Suppressor macrophage (primary cell): Measurements from ENCODE around the gene SSH2.
"Not testable (repeated sequence)": the region's sequence is repeated elsewhere in the genome, so short reads cannot be mapped to it uniquely, and the experiment has no call there.

Experiments
- DNase-seq, 4 experiments: peaks; one replicate each; pipeline ENCODE4 v3.0.0-alpha.2; 2020 to 2022

SSH2 gene

DNA sequence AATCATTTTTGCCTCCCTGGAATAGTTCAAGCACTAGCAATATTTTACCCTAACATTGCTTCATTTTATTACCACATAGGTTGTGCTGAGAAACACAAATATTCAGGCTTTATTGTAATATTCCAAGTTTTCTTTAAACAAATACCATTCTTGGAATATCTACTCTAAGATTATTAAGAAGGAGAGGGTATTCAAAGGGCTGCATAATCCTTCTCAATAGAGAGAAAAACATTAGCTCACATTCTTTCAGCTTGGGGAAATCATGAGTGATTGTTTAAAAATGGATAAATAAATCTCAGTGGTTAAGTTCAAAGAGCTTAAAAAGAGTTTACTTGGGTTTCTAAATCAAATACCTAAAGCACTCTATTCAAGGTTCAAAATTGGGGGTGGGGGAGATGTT lies 195.4 kb downstream of the SSH2 start:
- no peak for DNase-seq

DNA sequence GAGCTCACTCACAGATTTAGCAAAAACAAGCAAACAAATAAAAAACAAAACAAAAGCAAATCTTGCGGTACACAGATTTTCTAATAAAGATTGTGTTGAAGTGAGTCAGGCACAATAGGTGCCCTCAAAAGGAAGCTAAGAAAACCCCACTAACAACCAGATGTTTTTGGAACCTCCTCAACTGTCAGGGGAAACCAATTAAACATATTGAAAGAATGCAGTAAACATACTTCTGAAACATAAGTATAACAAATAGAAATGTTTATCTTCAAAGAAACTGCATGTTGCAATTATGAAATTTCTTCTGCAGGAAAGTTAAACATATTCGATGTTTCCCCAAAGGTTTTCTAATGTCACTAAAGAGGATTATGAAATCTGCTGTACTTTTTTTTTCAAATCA lies 196.9 kb downstream of the SSH2 start:
- no peak for DNase-seq

DNA sequence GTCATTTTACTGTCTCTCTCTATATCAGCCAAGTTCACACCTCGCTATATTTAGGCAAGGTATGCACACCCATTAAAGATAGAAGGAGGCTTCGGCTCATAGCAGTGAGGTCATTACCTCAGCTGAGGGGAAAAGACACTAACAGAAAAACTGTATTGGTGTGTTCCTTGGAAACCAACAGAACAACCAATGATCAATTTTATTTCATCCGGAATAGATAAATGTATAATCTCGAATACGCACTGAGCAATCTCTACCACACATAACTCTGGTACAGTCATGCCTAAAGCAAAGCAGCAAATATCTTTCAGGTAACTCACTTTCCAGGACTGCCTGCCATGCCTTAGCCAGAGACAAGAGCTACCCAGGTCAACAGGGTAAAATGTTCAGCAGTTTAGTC lies 197.4 kb downstream of the SSH2 start:
- no peak for DNase-seq

DNA sequence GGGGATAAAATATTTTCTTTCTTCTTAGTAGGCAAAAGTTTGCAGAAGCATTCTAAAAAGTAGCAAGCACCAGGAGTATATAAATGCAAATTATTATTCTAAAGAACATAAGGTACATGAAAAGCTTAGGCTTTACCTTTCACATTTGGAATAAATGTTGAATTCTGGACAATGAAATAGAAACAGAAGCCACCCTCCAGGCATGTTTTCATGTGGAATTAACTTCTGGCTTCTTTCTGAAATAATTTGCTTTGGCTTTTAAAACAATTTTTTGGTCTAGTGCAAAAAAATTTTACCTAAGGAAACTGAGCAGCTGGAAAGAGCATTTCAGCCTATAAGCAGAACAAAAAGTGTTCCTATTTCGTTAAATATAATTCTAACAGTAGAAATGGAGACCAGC lies 197.8 kb downstream of the SSH2 start:
- DNase-seq = no peak

DNA sequence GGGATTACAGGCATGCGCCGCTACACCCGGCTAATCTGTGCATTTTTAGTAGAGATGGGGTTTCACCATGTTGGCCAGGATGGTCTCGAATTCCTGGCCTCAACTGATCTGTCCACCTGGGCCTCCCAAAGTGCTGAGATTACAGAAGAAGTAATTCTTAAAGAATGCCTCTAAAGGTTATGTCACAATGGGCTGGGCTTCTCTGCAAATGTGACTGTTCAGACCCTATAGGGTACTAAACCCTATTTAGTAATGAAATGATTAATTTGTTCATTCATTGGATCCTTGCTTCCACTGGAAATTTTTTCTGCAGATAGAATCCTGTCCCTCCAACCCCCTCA lies 198.5 kb downstream of the SSH2 start:
- no peak for DNase-seq

DNA sequence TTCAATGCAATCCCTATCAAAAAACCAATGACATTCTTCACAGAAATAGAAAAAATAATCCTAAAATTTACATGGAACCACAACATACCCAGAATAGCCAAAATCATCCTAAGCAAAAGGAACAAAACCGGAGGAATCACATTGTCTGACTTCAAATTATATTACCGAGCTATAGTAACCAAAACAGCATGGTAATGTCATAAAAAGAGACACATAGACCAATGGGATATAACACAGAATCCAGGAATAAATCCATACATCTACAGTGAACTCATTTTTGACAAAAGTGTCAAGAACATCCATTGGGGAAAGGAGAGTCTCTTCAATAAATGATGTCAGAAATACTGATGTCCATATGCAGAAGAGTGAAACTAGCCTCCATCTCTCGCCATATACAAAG lies 201.5 kb downstream of the SSH2 start:
- DNase-seq = no peak

DNA sequence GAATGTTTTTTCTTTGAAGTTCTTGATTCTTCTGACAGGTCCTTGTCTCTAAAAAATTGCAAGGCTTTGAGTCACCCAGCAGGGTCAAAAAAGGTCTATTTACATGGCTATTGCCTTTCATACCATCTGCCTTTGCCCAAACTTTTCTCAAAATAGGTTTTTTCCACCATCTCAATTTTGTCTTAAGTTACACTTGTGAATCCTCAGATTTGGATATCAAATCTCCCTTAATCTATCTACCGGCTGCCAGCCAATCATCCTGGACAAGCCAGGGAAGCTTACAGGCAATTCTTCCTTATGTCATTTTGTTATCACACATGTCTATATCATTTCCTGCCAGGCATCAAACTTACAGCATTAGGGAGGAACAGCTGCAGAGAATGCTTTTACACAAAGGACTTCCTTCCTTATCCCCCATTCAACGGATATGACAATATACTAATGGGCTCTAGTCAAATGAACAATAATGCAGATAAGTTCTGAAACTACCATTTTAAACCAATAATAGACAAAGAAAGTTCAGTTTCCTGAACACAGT lies 203.2 kb downstream of the SSH2 start:
- DNase-seq = peak; percentile 46 to 78 (median 62)

DNA sequence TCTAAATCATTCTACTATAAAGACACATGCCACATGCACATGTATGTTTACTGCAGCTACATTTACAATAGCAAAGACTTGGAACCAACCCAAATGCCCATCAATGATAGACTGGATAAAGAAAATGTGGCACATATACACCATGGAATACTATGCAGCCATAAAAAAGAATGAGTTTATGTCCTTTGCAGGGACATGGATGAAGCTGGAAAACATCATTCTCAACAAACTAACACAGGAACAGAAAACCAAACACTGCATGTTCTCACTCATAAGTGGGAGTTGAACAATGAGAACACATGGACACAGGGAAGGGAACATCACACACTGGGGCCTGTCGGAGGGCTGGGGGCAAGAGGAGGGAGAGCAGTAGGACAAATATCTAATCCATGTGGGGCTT lies 204.6 kb downstream of the SSH2 start:
- DNase-seq = not testable (repeated sequence)

DNA sequence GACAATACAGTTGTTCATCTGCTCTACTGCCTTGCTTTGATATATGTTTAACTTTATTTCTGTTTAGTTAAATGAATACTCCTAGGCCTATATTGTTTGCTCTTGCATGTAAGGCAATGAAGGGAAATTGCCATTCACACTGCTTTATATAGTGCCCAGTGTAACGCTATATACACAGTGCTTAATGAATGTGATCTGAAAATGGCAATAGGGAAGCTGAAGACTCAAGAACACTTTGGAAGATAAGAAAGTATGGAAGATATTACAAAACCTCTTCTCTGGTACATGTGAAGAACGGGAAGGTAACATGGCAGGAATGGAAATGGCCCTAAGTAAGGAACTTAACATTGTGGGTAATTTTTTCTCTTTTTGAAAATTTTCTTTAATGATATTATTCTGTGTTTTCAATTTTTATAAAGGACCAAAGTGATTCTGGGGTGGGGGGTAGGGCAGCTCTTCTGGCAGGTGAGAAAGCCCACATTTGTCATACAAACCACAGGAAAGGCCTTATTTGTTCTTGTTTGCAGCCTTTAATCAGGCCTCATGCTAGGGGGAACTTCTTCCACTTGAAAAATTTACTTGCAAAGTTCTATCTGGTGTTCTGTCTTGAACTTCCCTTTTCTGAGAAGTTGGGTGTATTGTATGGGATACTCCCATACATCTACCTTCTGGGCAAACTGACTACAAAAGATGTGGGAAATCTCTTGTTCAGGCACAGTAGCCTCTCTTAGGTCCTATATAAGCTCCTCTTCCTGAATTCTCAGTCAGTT lies 206.6 kb downstream of the SSH2 start:
- peak in 3 of 4 experiments; percentile 39 to 74 (median 68) for DNase-seq

DNA sequence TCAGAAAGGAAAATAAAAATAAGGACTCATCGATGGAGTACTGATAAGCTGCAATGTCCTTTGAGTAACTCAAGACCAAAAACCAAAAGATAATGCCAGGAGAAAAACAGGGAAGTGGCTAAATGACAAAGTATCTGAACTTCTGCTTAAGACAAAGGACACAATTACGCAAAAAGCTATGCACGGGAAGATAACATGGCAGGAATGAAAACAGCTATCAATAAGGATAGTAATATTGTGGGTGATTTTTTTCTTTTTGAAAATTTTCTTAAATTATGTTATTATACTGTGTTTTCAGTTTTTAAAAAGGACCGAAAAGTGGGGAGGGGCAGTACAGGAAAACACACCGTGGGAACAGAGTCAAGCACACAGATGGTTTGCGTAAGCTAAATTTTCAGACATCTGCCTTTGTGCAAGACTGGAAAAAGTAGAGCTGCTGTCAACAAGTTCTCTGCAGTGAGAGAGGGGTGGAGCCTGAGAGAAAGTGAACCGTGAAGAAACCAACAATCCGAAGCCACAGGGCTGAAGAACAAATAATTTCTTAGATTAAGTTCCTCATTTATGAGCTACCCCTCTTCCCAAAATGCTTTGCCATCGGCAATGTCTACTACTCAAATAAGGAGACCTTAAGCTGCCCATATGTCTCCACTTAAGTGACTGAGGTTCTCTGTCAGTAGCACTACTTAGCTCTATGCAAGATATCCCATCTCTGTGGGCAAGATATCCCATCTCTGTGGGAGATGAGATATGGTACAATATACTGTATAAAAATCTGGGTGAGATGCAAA lies 207.4 kb downstream of the SSH2 start:
- DNase-seq = peak; percentile 85 to 96 (median 90)

DNA sequence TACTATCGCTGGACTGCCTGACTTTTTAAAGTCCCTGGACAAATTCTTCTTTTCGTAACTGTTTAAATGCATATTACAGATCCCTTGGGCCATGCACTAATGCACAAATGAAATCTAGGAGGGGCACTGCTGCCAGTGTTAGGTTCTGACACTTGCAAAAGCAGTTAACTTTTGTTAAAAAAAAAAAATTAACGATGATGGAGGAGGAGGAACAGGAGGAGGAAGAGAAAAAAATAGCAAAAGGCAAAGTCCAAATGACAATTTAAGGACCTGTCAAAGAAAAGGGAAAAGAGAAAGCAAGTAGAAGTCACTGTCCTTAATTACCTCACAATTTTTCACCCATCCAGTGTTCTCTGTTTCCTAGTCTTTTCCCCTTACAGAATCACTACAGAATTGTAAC lies 209.5 kb downstream of the SSH2 start:
- no peak for DNase-seq

DNA sequence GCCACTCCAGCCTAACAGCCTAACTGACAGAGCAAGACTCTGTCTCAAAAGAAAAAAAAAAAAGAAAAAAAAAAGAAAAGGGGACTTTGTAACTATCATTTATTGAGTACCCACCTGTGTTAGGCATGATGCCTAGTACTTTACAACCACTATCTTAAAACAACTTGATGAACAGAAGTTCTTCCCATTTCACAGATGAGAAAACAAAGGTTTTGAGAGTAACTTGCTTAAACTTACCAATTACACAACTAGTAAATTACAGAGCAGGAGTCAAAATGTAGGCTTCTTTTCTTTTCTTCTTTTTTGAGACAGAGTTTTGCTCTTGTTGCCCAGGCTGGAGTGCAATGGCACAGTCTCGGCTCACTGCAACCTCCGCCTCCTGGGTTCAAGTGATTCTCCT lies 210.6 kb downstream of the SSH2 start:
- DNase-seq = no peak

DNA sequence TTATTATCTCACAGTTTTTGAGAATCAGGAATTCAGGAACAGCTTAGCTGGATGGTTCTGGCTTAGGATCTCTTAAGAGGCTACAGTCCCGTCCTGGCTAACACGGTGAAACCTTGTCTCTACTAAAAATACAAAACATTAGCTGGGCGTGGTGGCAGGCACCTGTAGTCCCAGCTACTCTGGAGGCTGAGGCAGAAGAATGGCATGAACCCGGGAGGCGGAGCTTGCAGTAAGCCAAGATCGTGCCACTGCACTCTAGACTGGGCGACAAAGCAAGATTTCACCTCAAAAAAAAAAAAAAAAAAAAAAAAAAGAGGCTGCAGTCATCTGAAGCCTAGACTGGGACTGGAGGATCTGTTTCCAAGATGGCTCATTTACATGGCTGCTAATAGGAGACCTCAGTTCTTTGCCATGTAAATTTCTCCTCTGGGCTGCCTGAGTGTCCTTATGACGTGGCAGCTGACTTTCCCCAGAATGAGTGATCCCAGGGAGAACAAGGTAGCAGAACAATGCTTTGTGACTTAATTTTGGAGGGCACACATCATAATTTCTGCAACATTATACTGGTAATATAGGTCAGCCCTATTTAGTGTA lies 211.5 kb downstream of the SSH2 start:
- no peak for DNase-seq

DNA sequence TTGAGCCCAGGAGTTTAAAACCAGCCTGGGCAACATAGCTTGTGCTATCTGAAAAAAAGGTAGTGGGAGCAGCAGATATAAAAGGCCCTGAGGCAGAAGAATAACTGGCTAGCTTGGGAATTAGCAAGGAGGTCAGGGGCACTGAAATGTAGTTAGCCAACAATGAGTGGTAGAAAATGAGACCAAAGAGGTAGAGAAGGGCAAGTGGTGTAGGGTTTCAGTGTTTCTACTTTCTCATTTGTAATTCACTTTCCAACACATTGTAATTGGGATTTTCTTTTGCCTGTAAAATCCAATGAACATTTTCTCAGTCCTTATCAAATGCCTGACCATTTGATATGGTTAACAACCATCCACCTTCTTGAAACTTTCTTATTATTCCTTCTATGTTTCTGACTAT lies 212.2 kb downstream of the SSH2 start:
- DNase-seq = no peak

DNA sequence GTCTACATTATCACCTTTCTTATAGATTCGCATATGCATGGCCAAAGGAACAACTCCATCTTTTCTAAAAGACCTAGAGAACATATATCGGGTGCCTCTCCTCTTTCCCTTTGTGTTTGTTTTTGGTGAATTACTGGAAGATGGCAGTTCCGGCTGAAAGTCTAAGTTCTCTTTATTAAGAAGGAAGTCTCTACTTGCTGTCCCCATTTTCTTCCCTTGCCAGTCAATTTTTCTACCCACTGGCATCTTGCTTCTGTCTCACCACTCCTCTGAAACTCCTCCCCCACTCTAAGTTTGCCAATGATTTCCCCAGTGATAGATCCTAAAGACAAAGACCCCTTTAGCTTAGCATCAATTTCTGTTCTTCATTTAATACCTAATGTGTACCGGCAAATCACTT lies 213.5 kb downstream of the SSH2 start:
- peak in 3 of 4 experiments; percentile 50 to 66 (median 55) for DNase-seq

DNA sequence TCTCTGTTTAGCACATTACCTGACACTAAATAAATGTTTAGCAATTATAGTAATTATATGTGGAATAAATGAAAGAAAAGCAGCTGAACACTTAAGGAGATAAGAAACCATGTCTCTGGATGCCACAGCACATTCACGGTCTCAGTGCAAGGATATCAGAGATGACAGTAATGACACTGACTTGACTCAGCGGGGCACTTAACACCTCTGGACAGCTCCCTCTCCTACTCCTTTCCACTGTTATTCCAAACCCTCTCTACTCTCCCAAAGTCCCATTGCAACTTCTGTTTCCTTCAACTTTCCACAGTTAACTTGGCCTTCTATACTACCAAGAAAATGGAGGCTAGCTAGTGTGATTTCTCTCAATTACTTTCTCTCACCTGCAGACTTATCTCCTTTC lies 214.3 kb downstream of the SSH2 start:
- DNase-seq = no peak

DNA sequence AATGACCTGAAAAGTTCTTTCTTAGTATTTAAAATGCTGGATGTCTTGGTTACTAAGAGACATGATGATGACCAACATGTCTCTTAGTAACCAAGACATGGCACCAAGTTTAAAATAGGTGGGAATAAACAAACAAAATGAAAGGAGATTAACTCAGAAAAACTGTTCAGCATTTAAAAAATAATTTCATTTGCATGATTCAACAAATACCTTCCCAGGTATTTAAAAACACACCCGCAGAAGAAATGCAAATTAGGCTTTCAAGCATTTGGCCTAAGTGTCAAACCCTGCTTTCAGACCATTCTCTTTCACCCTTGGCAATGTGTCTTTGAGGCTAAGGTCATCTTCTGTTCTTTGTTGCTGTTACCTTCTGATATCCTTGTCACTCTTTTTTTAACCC lies 215.9 kb downstream of the SSH2 start:
- DNase-seq = no peak

DNA sequence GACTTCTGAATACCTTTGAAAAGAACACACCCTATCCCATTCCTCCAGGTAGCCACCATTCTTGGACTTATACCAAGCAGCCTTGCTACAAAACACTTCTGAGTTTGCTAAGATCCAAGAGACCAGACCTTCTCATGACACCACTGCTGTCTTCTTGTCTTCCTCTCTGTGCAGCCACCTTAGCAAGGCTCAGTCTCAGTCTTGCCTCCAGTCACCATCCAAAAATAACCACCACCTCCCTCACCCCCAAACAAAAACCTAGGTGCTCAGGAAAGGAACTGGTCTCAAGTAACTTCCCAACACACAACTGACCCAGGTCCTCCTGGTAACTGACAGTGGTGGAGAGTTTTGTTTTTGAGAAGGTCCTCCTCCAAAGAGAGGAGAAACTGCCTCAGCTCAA lies 216.4 kb downstream of the SSH2 start:
- no peak for DNase-seq

DNA sequence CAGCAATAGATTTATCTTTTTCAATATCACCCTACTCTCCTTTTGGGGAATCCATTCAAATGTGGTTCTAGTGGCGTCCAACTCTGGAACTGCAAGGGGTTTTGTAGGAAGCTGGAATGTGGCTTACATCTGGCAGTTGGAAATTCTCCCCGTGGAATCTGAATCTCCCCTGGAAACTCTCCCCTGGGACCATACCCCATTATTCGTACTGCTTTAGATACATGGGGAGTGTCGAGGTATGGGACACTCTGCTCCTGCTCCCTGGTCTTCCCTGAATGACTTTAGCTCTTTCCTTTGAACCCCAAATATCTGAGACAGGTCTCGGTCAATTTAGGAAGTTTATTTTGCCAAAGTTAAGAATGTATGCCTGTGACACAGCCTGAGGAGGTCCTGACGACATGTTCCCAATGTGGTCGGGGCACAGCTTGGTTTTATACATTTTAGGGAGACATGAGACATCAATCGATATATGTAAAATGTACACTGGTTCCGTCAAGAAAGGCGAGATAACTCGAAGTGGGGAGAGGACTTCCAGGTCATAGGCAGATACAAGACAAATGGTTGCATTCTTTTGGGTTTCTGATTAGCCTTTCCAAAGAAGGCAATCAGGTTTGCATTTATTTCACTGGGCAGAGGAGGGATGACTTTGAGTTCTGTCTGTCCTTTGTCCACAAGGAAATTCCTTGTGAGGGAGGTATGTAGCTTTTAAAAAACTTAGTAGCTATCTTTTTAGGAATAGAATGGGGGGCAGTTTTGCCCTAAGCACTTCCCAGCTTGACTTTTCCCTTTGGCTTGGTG lies 218.2 kb downstream of the SSH2 start:
- no peak for DNase-seq

DNA sequence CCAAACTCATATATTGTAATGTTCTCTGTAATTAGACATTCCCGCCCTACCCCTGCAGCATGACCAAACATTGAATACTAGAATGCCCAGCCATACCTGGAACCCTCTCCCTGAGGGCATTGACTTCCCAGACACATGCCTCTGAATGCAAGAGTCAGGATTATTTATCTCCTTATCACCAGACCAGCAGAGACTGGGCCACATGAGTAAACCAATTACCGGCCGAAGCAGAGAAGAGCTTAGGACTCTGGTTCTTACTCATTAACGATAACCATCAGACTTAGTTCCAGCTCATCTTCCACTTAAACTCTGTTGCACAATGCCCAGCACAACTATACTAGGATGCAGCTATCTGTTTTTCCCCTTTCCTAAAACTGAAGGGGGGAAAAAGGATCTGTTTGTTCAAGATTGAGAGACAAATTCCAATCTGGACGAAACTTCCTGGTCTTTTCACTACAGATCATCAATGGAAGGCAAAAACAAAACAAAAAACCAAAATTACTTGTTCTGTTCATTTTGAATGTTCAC lies 219.1 kb downstream of the SSH2 start:
- peak in 1 of 4 experiments; percentile 26 for DNase-seq

DNA sequence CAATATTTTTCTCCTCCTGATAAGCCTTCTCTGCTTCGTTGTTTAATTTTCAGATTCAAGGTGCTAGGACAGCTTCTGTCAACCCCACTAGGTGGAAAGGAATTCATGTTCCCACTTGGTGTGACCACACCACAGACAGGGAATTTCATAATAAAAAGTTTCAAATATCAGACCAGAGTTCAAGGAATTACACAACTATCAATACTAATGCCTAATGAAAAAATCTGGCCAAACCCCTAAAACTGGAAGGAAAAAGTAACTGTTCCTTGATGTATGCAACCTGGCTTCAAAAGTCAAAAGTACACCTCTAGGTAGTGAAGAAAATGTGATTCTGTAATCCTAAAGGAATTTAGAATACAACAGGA lies 219.5 kb downstream of the SSH2 start:
- DNase-seq = peak in 1 of 4 experiments; percentile 14

DNA sequence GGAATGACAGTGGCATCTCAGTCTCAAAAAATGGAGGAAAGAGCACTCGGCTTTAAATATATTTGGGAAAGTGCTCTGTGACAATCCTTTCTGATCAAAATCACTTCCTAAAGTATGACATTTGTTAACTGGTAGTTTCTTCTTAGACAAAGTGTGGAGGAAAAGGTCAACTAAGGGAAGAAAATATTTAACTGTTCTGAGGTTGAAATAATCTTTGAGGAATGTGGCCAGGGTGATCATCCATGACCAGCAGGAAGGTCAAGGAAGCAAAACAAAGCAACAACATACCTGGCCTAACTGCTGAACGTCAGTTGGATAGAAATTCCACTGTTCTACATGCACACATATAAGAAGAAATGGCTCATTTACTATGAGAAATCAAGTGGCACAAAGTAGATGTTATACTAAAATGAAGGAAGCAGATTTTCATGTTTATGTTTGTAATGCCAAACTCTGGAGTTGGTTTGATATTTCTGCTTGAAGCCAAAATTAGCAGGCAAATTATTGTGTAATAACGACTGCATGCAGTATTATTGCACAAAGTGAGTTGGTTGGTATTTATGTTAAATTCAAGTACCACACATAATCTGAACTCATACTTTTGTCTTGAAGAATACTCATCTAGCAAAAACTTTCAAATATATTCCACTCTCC lies 220.0 kb downstream of the SSH2 start:
- DNase-seq = peak in 2 of 4 experiments; percentile 60 to 67
